ENCODE results near the gene SAP25.
A peak's percentile ranks its signal among the peaks of the same experiment; 100 is the strongest.

SAP25 gene

DNA sequence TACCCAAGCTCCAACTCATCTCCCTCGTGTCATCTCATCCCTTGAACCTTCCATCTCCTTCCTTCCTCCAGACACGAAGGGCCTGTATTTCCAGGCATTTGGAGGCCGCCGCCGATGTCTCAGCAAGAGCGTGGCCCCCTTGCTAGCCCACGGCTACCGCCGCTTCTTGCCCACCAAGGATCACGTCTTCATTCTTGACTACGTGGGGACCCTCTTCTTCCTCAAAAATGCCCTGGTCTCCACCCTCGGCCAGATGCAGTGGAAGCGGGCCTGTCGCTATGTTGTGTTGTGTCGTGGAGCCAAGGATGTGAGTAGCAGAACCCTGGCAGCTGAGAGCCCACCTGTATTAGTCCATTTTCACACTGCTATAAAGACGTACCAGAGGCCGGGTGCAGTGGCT, 17.9 kb upstream of the SAP25 start:
- no peak for DNase-seq

DNA sequence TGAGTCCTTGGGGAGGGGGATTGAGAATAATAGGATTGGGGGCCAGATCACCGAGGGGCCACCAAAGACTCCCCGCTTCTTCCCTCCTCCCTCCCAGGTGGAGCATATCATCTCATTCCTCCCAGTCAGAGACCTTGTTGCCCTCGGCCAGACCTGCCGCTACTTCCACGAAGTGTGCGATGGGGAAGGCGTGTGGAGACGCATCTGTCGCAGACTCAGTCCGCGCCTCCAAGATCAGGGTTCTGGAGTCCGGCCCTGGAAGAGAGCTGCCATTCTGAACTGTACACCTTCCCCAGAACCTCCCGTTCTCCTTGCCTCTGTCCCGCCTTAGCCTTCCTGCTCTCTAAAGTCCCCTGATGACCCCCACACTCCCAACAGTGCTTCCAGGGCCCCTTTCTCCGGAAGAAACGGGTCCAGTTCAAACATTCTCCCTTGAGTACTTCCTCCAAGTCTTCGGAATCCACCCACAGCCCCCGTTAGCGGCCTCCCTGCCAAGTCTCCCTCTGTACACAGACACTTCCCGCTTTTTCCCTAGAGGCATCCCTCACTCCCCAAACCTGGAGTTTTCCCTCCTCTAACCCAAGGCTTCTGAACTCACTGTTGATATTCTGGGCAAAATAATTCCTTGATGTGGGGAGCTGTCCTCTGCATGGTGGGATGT, 16.5 kb upstream of the SAP25 start:
- DNase-seq: no peak

DNA sequence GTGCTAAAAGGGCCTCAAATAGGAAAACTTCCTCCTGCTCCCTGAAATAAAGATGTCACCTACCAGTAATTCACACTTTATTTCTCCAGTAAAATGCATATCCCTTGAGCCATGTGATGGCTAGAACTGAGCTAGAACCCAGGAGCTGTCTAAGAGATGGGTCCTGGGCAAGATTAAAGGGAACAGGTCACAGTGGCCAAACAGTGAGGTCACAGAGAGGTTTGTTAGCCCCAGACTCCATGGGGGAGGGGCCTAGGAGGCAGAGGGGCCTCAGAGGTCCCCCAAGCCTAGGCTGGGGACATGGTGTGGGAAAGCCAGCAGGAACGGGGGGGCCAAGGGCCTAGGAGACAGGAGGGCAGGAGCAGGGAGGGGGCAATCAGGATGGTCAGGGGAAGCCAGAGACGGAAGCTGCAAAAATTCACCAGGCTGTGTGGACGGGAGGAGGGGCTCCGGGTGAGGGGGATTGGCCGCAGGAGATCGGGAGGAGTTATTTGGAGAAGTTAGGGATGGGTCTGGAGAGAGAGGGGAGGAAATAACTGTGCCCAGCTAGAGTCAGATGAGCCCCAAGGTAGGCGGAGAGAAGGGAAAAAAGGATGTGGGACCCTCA, 15.7 kb upstream of the SAP25 start:
- DNase-seq: no peak

DNA sequence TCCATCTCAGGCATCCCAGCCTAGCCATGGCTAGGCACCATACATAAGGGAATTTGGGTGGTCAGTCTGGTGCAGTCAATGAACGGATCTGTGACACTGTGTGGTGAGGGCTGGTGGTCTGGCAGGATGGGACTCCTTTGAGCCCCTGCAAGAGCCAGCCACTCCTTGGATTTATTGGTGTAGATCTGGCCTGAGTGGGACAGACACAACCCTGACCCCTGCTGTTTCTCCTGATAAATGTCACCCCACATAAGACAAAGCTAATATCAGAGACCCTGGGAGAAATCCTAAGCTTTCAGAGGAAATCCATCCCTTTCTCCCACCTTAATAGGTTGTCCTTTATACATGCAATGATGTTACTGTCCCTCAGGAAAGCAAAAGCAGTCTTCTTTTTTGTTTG, 14.7 kb upstream of the SAP25 start:
- no peak for DNase-seq

DNA sequence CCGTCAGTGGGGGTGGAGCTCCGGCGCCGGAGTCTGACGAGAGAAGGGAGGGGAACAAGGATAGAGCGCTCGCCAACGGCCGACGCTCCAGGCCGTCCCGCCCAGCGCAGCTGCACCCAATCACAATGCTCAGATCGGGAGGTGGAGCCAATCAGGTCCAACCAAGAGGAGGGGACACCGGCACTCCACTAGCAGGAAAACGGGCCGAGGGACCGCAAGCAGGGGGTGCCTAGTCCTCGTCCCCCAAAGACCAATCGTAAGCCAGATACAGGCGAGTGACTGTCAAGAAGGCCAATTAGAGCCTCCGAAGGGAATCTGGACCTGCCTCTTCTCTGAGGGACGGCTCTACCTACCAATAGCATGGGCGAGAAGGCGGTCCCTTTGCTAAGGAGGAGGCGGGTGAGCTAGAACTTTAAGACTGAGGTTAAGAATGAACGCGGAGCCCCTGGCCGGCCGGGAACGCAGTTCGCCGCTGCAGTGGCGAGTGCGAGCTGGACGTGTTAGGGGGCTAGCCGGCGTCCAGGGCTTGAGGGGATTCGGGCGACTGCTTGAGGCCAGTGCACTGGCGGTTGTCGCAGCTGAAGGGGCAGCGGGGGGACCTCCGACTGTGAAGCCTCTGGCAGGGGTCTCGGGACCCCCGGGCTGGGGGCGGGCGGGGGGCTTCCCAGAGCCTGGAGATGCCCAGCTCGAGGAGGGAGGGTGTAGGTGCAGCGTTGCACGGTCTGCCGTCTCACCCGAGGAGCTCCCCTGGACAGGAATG, 12.7 kb upstream of the SAP25 start, which contains the start of gene FBXO24:
TSS of gene FBXO24 (plus strand) at position 63 of the 760 bp plus-strand sequence. CDS start at position 361, 298 bp downstream.
- DNase-seq: peak; percentile 99

DNA sequence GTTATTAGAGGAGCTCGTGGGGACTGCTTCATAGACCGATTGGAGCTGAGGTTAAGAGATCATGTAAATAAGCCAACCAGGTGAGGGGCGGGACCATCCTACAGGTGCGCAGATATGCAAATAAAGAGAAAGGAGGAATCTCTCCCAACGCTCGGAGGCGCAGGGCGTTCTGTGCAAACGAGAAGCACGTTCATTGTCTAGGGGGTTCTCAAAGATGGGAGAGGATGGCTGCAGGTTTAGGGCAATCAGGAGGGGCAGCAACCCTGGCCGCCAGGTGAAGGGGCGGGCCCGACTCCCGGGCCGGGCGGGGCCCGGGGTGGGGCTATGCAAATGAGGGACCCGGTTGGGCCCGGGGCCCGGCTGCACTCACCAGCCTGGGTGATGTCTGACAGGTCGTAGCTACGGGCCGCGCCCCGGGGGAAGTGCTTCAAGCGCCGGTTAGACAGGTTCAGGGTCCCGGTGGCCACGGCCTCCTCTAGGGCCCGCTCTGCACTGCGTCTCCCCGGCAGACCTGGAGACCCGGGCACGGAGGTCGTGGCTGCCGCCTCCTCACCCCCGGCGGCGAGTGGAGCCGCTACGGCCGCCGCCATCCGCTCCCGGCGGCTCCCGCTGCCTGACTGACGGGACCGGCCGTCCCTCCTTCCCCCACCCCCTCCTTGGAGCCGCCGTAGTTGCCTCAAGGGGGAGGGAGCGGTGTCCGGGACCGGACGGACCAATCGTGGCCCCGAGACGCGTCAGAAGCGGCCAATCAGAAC, 12.0 kb upstream of the SAP25 start, which contains the start of gene LRCH4:
TSS of gene LRCH4 (minus strand) at position 619 of the 755 bp plus-strand sequence. CDS start at position 590, 29 bp downstream.
- DNase-seq: peak; percentile 69 to 77

DNA sequence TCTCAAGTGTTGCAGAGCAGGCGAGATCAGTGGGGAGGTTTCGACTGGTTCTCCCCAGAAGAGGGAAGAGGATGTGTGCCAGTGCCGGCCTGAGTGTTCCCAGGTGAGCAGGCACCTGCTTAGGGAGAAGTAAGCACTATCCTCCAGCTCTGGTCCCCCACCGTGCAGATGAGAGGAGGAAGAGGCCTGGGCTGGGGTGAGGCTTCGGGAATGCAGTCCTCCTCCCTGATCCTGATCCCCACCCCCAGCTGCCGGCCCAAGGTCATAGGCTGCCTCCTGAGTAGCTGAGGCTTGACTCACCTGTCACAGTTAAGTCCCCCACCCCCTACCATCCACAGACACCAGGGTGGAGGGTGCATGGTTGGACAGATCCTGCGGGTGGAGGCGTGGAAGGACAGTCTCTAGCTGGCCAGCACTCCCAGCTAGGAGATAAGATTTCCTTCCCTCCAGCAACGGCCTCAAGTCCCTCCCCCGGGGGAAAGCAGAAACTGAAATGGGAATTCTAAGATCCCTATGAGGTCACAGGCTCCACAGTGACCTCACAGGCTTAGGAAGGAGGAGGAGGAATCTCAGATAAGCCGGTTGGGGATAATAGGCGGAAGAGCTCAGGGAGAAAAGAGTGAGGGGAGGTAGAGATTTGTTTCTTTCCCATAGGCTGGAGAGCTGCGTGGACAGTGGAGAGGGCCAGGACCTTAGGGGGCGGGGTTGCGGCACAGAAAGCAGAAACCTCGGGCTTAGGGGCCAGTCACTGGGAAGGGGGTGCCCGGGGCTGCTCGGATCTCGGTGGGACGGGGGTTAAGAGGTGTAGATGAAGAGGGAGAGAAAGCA, 11.2 kb upstream of the SAP25 start:
- DNase-seq: peak in 1 of 2 experiments; percentile 32

DNA sequence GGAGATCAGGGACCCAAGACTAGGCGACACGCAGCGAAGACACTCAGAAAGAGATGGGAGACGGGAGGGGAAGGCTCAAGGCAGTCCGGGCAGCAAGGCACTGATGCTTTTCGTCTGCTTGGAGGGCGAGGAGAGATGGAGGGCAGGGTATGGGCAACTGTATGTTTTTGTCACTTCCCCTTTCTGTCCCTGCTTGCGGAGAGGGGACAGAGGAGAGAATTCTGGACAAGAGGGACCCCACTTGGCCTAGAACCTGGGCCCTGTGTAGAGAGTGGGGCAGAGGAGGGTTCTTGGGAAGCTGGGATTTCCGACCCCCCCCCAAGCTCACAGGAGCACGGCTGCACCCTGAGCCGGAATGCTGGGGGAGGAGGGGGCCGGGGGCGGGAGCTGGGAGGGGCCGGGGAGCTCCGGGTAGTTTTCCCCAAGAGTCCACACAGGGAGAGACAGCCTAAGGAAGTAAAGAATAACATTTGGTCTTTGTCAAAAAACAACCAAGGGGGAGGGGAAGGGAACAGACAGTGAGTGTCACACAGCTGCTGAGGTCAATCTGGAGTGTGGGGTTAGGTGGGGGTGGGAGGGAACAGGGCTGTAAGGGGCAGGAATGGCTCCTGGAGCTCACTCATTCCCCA, 10.5 kb upstream of the SAP25 start:
- no peak for DNase-seq

DNA sequence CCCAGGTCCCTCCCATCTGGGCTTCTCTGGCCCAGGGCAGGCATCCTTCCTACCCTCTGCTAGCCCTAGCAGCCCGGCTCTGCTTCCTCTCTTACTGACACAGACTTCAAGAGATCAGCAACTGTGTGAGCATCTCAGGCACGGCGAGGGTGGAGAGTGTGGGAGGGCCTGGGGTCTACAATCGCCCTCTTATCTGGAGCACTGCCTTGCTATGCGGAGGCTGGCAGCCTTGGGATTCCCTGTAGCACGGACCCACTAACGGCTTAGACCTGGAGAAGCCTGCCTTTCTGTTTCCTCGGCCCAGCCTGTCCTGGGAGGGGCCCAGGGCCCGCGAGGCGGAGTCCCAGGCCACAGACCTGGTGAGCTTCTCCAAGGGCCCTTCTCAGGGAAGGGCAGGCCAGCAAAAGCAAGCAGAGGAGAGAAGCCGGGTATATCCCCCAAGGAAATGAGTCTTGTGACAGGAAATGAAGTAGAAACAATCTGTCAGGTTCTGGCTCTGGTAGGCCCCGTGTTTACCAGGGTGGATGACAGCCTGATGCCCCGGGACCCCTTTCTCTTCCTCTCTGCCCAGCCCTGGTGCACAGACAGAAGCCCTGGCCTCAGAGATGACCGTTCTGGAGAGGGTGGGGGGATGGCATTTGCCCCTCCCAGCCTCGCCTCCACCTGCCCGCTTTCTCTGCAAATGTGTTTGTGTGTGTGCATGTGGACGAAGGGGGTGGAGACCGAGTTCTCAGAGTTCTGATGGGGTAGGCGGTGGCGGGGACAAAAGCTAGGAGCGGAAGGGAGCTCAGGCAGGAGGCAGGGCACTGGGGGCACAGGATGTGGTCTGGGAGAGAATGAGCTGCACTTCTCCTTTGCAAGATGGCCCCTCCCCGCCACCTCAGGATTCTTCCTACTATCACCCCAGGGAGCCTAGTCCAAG, 9.7 kb upstream of the SAP25 start:
- DNase-seq: peak; percentile 80 to 81

DNA sequence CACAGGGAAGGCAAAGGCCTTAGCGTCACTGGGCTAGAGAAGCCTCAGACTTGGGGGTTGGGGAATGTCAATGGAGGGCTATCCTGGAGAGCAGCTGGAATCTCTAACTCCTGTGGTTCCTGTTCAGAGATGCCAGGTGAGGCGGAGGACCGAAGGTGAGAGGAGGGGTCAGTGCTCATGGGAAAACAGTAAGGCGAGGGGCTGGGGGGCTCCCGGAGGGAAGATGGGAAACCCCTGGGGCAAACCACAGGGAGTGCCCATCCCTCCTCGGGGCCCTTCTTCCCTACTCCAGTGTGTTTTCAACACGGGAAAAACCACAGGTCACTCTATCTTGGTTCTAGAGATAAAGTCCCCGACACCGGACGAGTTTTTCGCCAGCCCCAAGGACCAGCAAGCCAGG, 8.9 kb upstream of the SAP25 start:
- no peak for DNase-seq

DNA sequence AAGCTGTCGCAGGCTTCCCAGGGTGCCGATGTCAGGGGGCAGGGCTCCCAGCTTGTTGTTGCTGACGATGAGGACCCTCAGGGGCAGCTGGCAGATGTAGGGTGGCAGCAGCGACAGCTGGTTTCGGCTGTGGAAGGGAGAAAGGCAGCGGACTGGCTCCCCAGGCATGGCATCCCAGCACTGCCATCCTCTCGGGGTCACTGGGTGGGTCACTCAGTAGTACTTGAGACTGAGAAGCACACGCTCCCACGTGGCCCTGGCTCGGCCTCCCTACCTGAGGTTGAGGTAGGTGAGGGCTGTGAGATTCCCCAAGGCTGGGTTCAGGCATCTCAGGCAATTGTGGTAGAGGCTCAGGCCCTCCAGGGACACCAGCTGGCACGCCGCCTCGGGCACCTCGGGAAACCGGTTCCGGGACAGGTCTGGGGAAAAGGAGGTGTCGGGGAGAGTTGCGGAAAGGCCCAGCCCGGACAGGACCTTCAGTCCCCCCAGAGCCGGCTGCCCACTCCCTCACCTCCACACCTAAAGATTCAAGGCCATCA, 8.4 kb upstream of the SAP25 start:
- DNase-seq: no peak

DNA sequence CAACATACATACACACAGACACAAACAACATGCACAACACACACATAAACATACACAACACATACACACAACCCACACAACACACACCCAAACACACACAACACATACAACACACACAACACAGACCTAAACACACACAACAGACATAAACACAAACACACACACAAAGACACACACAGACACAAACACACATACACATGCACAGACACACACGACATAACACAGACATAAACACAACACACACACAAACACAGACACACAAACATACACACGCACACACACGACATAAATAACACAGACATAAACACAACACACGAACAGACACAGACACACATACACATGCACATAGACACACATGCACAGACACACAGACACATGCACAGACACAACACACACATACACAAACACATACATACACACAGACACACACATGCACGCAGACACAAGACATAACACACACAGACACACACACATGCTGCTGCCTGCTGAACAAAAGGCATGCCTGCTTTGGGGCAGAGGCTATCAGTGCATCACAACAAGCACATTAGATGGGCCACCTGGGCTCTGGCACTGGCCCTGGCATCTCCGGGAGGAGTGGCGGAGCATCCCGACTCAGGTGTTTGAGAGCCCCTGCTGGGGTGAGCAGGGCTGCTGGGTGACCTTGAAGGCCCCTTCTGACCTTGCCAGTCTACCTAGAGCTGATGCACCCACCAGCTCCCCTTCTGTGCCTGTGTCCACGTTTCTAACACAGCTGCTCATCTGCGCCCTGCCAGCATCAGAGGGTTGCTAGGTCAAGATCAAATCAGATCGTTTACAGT, 7.0 kb upstream of the SAP25 start:
- DNase-seq: no peak

DNA sequence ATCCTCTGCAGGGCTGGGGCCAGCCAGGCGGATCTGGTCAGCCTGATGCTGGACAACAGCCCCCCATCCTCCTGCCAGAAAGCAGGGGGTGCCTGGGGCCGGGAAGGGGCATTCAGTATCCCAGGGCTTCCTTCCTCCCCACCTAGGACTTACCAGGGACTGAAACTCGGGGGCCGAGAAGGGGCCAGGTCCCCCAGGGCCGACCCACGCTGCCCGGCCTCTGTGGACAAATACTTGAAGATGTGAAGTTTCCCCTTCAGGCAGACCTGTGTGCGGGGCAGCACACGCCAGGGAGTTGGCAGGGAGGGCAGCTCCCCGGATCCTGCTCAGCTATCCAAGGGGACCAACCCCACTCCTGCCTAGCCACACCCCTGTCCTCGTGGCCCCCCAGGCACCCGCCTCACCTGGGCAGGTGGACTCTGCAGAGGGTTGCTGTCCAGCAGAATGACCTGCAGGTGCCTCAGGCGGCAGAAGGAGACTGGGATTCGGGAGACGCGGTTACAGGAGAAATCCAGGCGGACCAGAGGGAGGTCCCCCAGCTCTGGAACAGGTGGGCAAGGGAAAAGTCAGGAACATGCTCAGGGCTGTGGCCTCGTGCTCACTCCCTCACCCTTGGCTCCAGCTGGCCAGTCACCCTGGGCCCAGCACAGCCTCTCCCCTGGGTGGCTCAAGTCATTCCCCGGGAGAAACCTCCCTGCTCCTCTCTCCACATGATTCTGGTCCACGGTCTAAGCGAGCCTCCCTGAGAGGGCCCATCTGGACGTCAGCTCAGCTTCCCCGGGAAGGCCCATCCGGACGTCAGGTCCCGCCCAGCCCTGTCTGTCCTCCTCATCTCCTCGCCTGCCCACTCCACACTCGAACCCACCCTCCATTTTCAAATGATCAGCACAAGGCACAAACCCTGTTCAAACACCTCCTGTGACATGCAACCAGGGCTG, 4.8 kb upstream of the SAP25 start:
- no peak for DNase-seq

DNA sequence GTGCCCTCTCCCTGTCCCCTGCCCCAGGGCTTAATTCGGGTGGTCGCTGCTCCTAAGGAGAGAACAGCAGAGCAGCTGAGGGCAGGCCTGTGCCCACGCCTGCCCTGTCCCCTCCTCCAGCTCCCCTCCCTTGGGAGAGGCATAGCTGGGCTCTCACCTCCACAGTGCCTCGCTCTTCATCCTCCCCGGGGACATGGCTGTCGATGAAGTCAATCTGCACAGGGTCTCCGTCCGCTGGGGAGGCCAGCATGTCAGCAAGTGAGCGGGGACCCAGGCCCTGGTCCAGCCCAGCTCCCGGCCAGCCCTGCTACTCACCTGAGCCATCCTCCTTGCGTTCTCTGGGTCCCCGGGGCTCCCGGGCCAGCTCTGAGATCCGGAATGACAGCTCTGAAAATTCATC, 3.8 kb upstream of the SAP25 start:
- DNase-seq: no peak

DNA sequence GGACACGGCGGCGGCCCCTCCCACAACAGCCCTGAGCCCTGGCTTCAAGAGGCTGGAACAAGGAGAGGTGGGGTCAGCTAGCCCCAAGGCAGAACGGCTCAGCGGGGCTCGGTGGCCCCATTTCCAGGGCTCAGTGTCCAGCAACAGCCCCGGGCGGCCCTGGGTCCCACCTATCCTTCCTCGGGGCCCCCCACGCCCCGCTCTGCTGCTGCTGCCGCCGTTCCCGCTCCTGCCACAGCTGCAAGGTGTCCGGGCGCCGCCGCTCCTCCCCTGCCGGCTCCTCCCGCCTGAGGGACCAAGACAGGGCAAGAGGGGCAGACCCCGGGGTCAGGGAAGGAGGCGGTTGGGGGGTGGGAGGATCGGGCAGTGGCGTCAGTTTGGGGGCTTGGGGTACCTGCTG, 3.4 kb upstream of the SAP25 start:
- no peak for DNase-seq

DNA sequence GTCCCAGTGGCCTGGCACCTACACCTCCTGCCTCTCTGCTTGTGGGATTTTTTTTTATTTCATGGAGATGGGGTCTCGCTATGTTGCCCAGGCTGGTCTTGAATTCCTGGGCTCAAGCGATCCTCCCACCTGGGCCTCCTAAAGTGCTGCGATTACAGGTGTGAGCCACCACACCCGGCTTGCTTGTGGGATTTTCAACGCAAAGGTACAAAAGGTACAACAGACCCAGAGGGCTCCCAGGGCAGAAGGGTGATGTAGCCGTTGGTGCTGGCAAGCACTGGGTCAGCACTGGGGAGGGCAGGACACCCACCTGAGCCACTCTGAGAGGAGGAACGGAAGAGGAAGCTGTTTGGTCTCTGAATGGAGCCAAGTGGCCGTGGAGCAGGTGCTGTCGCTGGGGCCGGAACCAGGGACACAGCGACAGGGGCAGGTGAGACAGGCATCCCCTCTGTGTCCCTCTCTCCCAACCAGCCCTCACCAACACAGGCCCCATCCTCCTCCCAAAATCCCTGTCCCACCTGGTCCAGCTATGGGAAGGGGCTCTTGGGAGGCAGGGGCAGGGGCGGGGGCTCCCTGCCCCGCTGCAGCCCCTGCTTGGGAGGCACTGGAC, 2.8 kb upstream of the SAP25 start:
- no peak for DNase-seq

DNA sequence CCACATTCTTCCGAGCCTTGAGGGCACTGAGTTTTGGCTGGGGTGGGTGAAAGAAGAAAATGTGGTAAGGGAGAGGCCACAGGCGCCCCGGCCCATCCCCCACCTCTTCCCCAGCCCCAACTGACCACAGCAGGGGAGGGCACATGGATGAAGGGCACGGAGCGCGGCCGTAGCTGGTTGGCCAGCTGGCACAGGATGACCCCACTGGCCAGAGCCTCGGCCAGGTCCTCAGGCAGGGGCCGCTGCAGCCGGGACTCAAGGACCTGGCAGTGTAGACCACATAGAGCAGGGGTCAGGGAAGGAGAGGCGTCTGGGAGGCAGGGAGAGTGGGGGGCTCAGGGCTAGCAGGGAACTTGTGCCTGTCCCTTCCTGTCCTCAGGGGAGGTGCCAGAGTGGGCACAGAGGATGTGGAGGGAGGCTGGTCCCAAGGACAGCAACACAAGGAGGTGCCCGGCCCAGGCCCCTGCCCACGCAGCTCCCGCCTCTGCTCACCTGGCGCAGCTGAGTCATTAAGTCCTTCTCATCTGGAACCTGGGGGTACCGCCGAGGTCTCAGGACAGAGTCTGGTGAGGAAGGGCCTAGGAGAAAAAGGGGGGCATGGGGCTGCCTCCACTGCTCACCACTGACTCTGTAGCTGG, 2.2 kb upstream of the SAP25 start:
- no peak for DNase-seq

All from activated T-cell treated with anti-CD3 and anti-CD28 coated beads, Interleukin-2, amount 50 U/mL, for 48 hours (primary cell).